ENCODE measurements around the gene GOLM1.
A peak's percentile ranks its signal among the peaks of the same experiment; 100 is the strongest.

GOLM1 gene

GRCh38 chr9:86036555-86036954, 62.8 kb downstream of the GOLM1 start:
- no peak for DNase-seq (ENCODE audit: low read depth)
- no peak for TF ChIP-seq CTCF (conservative IDR thresholded peaks at IDR 0.05; ENCODE audit: low read depth, low read length)

DNA sequence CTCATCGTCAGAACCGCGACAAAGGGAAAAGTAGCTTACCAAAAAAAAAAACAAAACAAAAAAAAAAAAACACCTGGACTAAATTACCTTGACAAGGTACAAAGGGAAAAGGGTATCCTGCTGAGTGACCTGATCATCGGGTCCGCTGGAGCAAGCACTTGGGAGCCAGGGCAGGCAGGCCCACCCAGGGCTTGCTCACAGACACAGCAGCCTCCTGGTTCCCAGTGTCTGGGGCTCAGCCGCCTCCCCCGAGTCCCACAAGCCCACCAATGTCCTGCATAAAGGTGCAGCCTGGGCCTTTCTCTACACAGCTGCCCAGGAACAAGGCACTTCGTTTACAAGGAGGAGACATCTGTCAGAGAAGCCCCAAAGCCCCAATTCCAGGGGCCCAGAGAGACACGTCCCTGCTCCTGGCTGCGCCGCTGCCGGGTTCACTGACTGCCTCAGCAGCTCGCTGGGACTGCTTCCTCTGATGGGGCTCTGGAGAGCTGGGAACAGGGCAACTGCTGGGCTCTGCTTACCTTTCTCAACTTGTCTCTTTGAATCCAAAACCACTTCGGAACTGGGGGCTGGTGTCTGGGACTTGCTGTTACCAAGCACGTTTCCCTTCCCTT, 63.4 kb downstream of the GOLM1 start:
- TF ChIP-seq CTCF (conservative IDR thresholded peaks at IDR 0.05; ENCODE audit: low read depth, low read length), result no peak
- no peak for DNase-seq (ENCODE audit: low read depth)
- no peak overlapping the region for H3K4me3 ChIP-seq (ENCODE audit: low read depth, low read length)

More at GRCh38 chr9:86036555-86036954, 62.8 kb downstream of the GOLM1 start:
- H3K4me3 ChIP-seq (ENCODE audit: low read depth, low read length), result no peak overlapping the region

DNA sequence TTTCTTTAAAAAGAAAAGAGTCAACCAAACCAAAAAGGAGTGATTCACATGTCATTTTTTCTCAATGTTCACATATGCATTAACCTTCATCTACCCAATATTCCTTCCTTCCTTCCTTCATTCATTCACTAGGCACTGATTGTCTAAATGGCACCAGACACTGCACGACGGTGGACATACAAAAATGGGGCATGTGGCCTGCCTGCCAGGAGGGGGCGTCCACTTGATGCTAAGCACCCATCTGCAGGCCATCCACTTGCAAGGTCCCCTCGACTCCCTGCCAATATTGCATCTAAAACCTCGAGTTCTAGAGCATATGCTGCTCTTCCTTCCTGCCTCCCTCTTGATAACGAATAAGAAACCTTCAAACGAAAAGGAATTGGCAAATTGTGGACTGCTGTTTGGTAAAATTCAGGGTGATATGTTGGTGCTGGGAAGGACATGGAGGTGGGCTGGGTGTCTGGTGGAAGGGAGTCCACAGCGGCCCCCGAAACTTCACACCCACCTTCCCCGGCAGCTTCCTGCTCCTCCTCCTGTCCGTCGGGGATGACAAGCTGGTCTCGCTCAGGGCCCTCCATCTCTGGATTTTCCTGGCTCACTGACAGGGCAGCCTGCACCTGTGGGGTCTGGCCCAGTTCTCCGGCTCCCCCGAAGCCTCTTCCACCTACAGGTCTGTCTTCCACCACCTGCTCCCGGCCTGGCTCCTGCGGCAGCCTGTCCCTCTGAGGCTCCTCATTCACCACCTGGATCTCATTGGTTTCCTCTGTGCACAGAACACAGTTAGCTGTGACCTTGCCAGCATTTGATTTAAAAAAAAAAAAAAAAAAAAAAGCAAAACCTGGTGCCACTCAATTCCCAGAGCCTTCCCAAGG, 64.3 kb downstream of the GOLM1 start:
- TF ChIP-seq CTCF (conservative IDR thresholded peaks at IDR 0.05; ENCODE audit: low read depth, low read length), result peak; percentile 77
- DNase-seq (ENCODE audit: low read depth), result peak; percentile 74
- no peak overlapping the region for H3K4me3 ChIP-seq (ENCODE audit: low read depth, low read length)

DNA sequence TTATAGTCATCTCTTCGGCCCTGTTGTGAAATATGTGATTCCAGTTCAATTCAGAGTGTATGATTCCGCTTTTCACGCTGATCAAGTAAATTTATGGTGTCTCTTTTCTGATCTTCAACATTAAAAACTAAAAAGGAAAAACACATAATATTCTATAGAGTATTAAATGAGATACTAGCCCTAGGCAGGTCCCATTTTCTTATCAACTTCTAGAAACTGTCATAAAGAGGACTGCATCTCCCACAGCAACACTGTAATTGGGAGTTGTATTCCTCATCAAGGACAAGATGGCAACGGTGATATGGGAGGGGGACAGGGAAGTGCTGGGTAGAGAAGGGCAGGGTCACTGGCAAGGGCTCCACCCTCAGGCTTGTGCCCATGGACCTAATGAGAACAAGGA, 71.6 kb downstream of the GOLM1 start:
- no peak for DNase-seq (ENCODE audit: low read depth)
- no peak overlapping the region for H3K4me3 ChIP-seq (ENCODE audit: low read depth, low read length)
- no peak for TF ChIP-seq CTCF (conservative IDR thresholded peaks at IDR 0.05; ENCODE audit: low read depth, low read length)

GRCh38 chr9:86022687-86023266, 76.6 kb downstream of the GOLM1 start:
- no peak for DNase-seq (ENCODE audit: low read depth)
- TF ChIP-seq CTCF (conservative IDR thresholded peaks at IDR 0.05; ENCODE audit: low read depth, low read length), result no peak
- H3K4me3 ChIP-seq (ENCODE audit: low read depth, low read length), result no peak overlapping the region

- H3K4me3 ChIP-seq (ENCODE audit: low read depth, low read length), result no peak overlapping the region
- TF ChIP-seq CTCF (conservative IDR thresholded peaks at IDR 0.05; ENCODE audit: low read depth, low read length), result no peak
- no peak for DNase-seq (ENCODE audit: low read depth)
Observed at GRCh38 chr9:86021166-86021565, 78.2 kb downstream of the GOLM1 start.
